Bronchial epithelial cell (primary cell): ENCODE results near the gene PBRM1. TPM values are rescaled to one million over a fixed set of nuclear protein-coding genes. Genes with fewer than 3 reads are reported as not detected.

Experiments
- DNase-seq: peaks from one replicate; pipeline ENCODE4 v3.0.0-alpha.2; 2010; ENCODE audit warnings: low read depth
- FAIRE-seq: peaks from 2 replicates; lab custom pipeline; 2011; peaks lifted over from hg19 to GRCh38; lab: Jason Lieb, UNC
- H3K27me3 ChIP-seq: 2 replicates; pipeline ENCODE4 v1.5.1; 2011; ENCODE audit warnings: low read length; ENCODE audit not compliant: control insufficient read depth, insufficient read depth
- H3K36me3 ChIP-seq: 2 replicates; pipeline ENCODE4 v1.5.1; 2011; ENCODE audit warnings: low read length; ENCODE audit not compliant: control insufficient read depth, insufficient read depth
- H3K4me3 ChIP-seq: 2 replicates; pipeline ENCODE4 v1.5.1; 2011; ENCODE audit warnings: mild to moderate bottlenecking, low read depth, low read length, control low read depth
- total RNA-seq: library from RNA; depleted of rRNA; stranded (reverse); fragments of >200 nt; gene quantifications from 2 replicates; pipeline ENCODE4 v1.2.1, GENCODE V29; 2014
- TF ChIP-seq, protein P1 (sequence below): IDR thresholded peaks from 2 replicates; pipeline ENCODE4 v1.5.1; 2011; ENCODE audit warnings: mild to moderate bottlenecking, moderate library complexity, low read length, control low read depth, inconsistent platforms; ENCODE audit not compliant: insufficient read depth, severe bottlenecking

PBRM1 gene
- total RNA-seq, 1 donor from 2014 or later: 95.6 TPM

- FAIRE-seq: no peak
Measured at GRCh38 chr3:52723935-52724334, 38.2 kb upstream of the PBRM1 start.

GRCh38 chr3:52722491-52722890 lies 36.8 kb upstream of the PBRM1 start:
- TF ChIP-seq, protein P1, sequence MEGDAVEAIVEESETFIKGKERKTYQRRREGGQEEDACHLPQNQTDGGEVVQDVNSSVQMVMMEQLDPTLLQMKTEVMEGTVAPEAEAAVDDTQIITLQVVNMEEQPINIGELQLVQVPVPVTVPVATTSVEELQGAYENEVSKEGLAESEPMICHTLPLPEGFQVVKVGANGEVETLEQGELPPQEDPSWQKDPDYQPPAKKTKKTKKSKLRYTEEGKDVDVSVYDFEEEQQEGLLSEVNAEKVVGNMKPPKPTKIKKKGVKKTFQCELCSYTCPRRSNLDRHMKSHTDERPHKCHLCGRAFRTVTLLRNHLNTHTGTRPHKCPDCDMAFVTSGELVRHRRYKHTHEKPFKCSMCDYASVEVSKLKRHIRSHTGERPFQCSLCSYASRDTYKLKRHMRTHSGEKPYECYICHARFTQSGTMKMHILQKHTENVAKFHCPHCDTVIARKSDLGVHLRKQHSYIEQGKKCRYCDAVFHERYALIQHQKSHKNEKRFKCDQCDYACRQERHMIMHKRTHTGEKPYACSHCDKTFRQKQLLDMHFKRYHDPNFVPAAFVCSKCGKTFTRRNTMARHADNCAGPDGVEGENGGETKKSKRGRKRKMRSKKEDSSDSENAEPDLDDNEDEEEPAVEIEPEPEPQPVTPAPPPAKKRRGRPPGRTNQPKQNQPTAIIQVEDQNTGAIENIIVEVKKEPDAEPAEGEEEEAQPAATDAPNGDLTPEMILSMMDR: no peak
- no peak for FAIRE-seq
- Histone ChIP-seq H3K36me3 (peaks cover 2% of the 10 kb centered on the region), H3K4me3 (no peak overlapping the region), H3K27me3 (no peaks in the 10 kb centered on the region)
- DNase-seq: no peak

More at GRCh38 chr3:52723935-52724334, 38.2 kb upstream of the PBRM1 start:
- no peak for DNase-seq
- H3K27me3 ChIP-seq: no peaks in the 10 kb centered on the region
- no peak overlapping the region for H3K4me3 ChIP-seq
- H3K36me3 ChIP-seq: peaks cover under 1% of the 10 kb centered on the region
- TF ChIP-seq, protein P1: no peak

DNA sequence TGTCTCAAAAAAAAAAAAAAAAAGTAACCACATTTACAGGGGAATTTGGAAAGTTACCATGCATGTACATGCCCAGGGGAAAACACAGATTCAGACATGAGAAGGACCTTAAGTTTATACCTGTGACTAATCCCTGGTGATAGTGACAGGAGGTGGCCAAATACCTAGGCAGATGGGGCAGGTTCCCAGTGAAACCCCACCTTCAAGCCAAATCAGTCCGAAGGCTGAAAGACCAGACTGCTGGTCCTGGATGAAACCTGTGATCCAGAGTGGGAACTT lies 36.0 kb upstream of the PBRM1 start:
- no peak for FAIRE-seq
- peak; percentile 56 for DNase-seq
- TF ChIP-seq, protein P1: no peak

GRCh38 chr3:52721002-52721729 lies 35.5 kb upstream of the PBRM1 start:
- Histone ChIP-seq H3K27me3 (no peaks in the 10 kb centered on the region), H3K4me3 (no peak overlapping the region), H3K36me3 (peaks cover 2% of the 10 kb centered on the region)
- DNase-seq (no peak), FAIRE-seq (no peak)
- TF ChIP-seq, protein P1: no peak

More for the DNA sequence above, 36.0 kb upstream of the PBRM1 start:
- Histone ChIP-seq H3K4me3 (no peak overlapping the region), H3K27me3 (no peaks in the 10 kb centered on the region), H3K36me3 (peaks cover 2% of the 10 kb centered on the region)

DNA sequence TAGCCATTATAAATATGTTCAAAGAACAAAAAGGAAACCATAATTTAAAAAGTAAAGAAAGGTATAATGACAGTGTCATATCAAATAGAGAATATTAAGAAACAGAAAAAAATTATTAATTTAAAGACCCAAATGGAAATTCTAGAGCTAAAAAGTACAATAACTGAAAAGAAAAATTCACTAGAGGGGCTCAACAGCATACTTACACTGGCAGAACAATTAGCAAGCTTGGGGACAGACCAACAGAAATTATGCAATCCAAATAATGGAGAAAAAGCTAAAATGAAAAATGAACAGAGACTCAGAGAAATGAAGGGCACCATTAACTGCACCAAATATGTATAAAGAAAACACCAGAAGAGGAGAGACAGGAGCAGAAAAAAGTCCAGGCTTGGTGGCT lies 33.9 kb upstream of the PBRM1 start:
- peaks cover 2% of the 10 kb centered on the region for H3K36me3 ChIP-seq
- H3K4me3 ChIP-seq: no peak overlapping the region
- DNase-seq (no peak), FAIRE-seq (no peak)
- H3K27me3 ChIP-seq: no peaks in the 10 kb centered on the region
- TF ChIP-seq, protein P1: no peak

DNA sequence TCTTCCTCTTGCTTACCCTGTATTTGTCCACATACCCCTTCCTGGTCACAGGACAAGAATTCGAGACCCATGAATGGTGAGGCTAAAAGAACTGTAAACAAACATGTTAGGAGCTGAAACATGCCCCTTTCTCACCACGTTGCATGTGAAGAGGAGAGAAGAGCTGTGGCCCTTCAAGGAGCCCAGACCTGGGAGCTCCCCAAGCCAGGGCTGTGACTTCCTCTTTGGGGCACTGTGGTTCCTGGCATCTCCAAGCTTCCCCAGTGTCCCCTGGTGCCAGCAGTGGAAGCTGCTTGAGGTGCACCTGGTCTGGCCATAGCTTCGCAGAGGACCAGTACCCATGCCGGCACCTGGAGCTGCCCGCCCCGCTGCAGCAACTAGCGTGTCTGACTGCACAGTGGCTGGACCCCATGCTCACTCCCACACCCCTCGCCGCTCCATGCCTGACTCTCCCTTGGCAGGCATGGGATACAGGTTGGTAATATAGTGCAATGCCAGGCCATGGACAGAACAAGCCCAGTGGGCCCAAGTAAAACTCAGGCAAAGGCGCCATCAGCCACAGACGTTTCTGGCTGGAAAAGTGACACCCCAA lies 30.1 kb upstream of the PBRM1 start:
- no peak for FAIRE-seq
- H3K36me3 ChIP-seq: peaks cover 4% of the 10 kb centered on the region
- TF ChIP-seq, protein P1: no peak
- DNase-seq: no peak
- H3K27me3 ChIP-seq: no peaks in the 10 kb centered on the region
- H3K4me3 ChIP-seq: no peak overlapping the region
